Measurements from ENCODE around the gene FUOM. TPM values are rescaled to one million over a fixed set of nuclear protein-coding genes. Genes with fewer than 3 reads are reported as not detected.

FUOM gene
- total and polyA plus RNA-seq, 2 of the 4 experiments (the other 2 are of a cell fraction) = 26.3 to 52.8 TPM

GRCh38 chr10:133356549-133357284 is 1.1 kb downstream of the FUOM start:
- Histone ChIP-seq H4K8ac (ENCODE audit: low read depth in 2 of 2, low read length in 2 of 2) (no peak overlapping the region; a peak in 1 of 4 replicates), H3K9me3 (ENCODE audit: control insufficient read depth, insufficient read depth, low read length) (no peaks in the 10 kb centered on the region), H3K9ac (ENCODE audit: low read depth, low read length) (peak overlapping the region; percentile 27; the same call in 1 of the 2 replicates), H3K27me3 (ENCODE audit: control insufficient read depth, insufficient read depth, low read length) (no peaks in the 10 kb centered on the region), H2BK20ac (ENCODE audit: low read depth, low read length) (no peak overlapping the region), H3K18ac (ENCODE audit: low read depth, low read length) (no peak overlapping the region), H3K9me1 (ENCODE audit: insufficient read depth, low read length) (no peaks in the 10 kb centered on the region), H4K20me1 (ENCODE audit: insufficient read depth, low read length) (peaks cover 3% of the 10 kb centered on the region), H4K91ac (ENCODE audit: insufficient read depth, low read depth, low read length) (no peak overlapping the region), H2BK15ac (ENCODE audit: low read depth, low read length) (no peak overlapping the region), H2AK9ac (replicated peaks; ENCODE audit: low read depth, low read length, poor library complexity) (peak overlapping the region; percentile 94), H3K27ac (ENCODE audit: insufficient read depth, low read length) (no peak overlapping the region; the same call in 1 of the 2 replicates), H2BK120ac (ENCODE audit: low read depth, low read length) (no peak overlapping the region), H2BK5ac (ENCODE audit: low read depth, low read length, poor library complexity, severe bottlenecking) (no peak overlapping the region), H3K23ac (ENCODE audit: low read depth, low read length) (0 out of 2 replicates have a peak overlapping the region, but pooled peaks have one; percentile 31), H2AK5ac (ENCODE audit: low read depth, low read length) (peak overlapping the region; percentile 59; the same call in 1 of the 2 replicates), H4K5ac (ENCODE audit: low read depth, low read length) (no peak overlapping the region; the same call in 1 of the 2 replicates), H3K4ac (ENCODE audit: low read depth, low read length) (peak overlapping the region; percentile 75; the same call in 1 of the 2 replicates), H3K36me3 (ENCODE audit: control insufficient read depth, insufficient read depth, low read length) (peaks cover 8% of the 10 kb centered on the region), H3K4me1 (ENCODE audit: control insufficient read depth, insufficient read depth, low read length) (peaks cover 6% of the 10 kb centered on the region; the same call in 1 of the 2 replicates), H3K56ac (ENCODE audit: extremely low read depth, insufficient read depth, low read length) (no peak overlapping the region), H3K14ac (replicated peaks; ENCODE audit: low read depth, low read length) (peak overlapping the region; percentile 71; the same call in 1 of the 2 replicates), H2AFZ (replicated peaks; ENCODE audit: low read length, poor library complexity) (peak overlapping the region; percentile 92), H3K4me3 (ENCODE audit: insufficient read depth, low read depth, low read length) (peak overlapping the region; percentile 78), H3K4me2 (ENCODE audit: low read depth, low read length) (peak overlapping the region; percentile 62), H3K79me1 (ENCODE audit: low read depth in 1 of 2, low read length in 2 of 2) (peaks cover 8 to 13% of the 10 kb centered on the region in 2 experiments; a peak in 2 of 4 replicates)
- no TSS peak for BruUV-seq (replicated peaks)
- intact Hi-C loops (cut with micrococcal nuclease) (no loop called here), in situ Hi-C loops (cut with MboI; ENCODE audit: low sequenced_read_pairs) (no loop called here), dilution Hi-C loops (cut with HindIII; ENCODE audit: low sequenced_read_pairs, unreplicated experiment) (no loop called here)
- 36% methylated on average over 12 of the region's 27 CpGs; no CpG with 5 or more reads in 1 of the 2 experiments for WGBS, 2 experiments (ENCODE audit: extremely low coverage in 2 of 2, insufficient read length in 1 of 2)
- CTCF ChIA-PET = no interaction called here
- POLR2A ChIA-PET (ENCODE audit: unreplicated experiment) = no interaction called here
- ATAC-seq (ENCODE audit: low read depth) = peak; percentile 4; the same call in 1 of the 2 replicates
- DNase-seq = no peak
- TF ChIP-seq USF2 (IDR thresholded peaks at IDR 0.05; ENCODE audit: low read depth, low read length) (no peak), NFE2L2 (IDR thresholded peaks at IDR 0.05; ENCODE audit: low read depth, low read length) (no peak), SMC3 (IDR thresholded peaks at IDR 0.05; ENCODE audit: low read depth, low read length) (no peak), CEBPB (IDR thresholded peaks at IDR 0.05; ENCODE audit: low read depth, low read length) (no peak), MXI1 (IDR thresholded peaks at IDR 0.05; ENCODE audit: borderline replicate concordance, low read depth, low read length) (no peak), CHD1 (IDR thresholded peaks at IDR 0.05; ENCODE audit: low read depth, low read length) (no peak), RCOR1 (IDR thresholded peaks at IDR 0.05; ENCODE audit: insufficient replicate concordance, low read length) (no peak), BHLHE40 (IDR thresholded peaks at IDR 0.05; ENCODE audit: low read depth, low read length) (no peak), MAFK (IDR thresholded peaks at IDR 0.05; ENCODE audit: low read depth, low read length) (no peak), ELK1 (IDR thresholded peaks at IDR 0.05; ENCODE audit: borderline replicate concordance, low read depth, low read length) (no peak), FOS (IDR thresholded peaks at IDR 0.05; ENCODE audit: low read depth, low read length) (no peak), RFX5 (IDR thresholded peaks at IDR 0.05; ENCODE audit: low read depth, low read length) (no peak), CTCF (conservative IDR thresholded peaks at IDR 0.05; ENCODE audit: low read depth, low read length) (no peak), RAD21 (IDR thresholded peaks at IDR 0.05; ENCODE audit: low read length) (no peak), POLR2A (IDR thresholded peaks at IDR 0.05; ENCODE audit: low read depth, low read length) (no peak)
